DND-41 (cell line): ENCODE data around the gene RIT1.

Source experiments
- EZH2 ChIP-seq: IDR thresholded peaks from 3 replicates; pipeline ENCODE4 v1.6.1; 2012; ENCODE audit warnings: borderline replicate concordance, low read depth, mild to moderate bottlenecking, moderate library complexity, low read length, inconsistent platforms; ENCODE audit not compliant: severe bottlenecking
- TF ChIP-seq, protein P1 (sequence below): IDR thresholded peaks from 2 replicates; pipeline ENCODE4 v1.5.1; 2012; ENCODE audit warnings: borderline replicate concordance, low read length, moderate library complexity, mild to moderate bottlenecking; ENCODE audit not compliant: poor library complexity, severe bottlenecking; ENCODE audit errors: extremely low read depth

DNA sequence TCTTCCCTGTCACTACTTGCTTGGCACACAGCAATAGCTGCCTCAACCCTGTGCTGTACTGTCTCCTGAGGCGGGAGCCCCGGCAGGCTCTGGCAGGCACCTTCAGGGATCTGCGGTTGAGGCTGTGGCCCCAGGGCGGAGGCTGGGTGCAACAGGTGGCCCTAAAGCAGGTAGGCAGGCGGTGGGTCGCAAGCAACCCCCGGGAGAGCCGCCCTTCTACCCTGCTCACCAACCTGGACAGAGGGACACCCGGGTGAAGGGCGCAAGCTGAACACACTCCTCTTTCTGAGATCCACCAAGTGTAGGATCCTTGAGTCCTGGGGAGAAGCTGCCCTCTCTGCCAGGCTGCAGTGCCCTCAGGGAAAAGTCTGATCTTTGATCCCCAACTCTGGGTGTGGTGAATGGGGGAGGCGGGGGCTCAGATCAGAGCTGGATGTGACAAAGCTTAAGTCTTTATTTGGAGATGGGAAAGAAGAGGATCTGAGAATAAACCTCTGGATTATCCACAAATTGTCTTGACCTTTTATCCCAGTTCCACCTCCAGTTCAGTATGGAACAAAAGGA is 31.5 kb upstream of the RIT1 start:
- TF ChIP-seq, protein P1, sequence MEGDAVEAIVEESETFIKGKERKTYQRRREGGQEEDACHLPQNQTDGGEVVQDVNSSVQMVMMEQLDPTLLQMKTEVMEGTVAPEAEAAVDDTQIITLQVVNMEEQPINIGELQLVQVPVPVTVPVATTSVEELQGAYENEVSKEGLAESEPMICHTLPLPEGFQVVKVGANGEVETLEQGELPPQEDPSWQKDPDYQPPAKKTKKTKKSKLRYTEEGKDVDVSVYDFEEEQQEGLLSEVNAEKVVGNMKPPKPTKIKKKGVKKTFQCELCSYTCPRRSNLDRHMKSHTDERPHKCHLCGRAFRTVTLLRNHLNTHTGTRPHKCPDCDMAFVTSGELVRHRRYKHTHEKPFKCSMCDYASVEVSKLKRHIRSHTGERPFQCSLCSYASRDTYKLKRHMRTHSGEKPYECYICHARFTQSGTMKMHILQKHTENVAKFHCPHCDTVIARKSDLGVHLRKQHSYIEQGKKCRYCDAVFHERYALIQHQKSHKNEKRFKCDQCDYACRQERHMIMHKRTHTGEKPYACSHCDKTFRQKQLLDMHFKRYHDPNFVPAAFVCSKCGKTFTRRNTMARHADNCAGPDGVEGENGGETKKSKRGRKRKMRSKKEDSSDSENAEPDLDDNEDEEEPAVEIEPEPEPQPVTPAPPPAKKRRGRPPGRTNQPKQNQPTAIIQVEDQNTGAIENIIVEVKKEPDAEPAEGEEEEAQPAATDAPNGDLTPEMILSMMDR, result no peak
- no peak for TF ChIP-seq EZH2
